Esophagus muscularis mucosa (tissue), 4 donors: ENCODE measurements around the gene SART1. TPM values are rescaled to one million over a fixed set of nuclear protein-coding genes. Genes with fewer than 3 reads are reported as not detected.

Source experiments
- DNase-seq: peaks from one replicate; pipeline ENCODE4 v3.0.0-alpha.2; 2017; ENCODE audit errors: extremely low spot score
- H3K27ac ChIP-seq, 4 donors: fragments of 200-600 bp; sonication (generic); replicated peaks in 1 of 4; 1 replicate in 3 of 4; 2 replicates in 1 of 4; pipeline ENCODE4 v1.5.1; 2016 to 2019; ENCODE audit warnings: mild to moderate bottlenecking in 1 of 4
- H3K27me3 ChIP-seq, 4 donors: fragments of 200-600 bp; sonication (generic); one replicate each; pipeline versions ENCODE4 v1.5.1 to v1.6.0; 2016 to 2019
- H3K36me3 ChIP-seq, 4 donors: fragments of 200-600 bp; sonication (generic); one replicate each; pipeline ENCODE4 v1.5.1; 2016 to 2019
- H3K4me1 ChIP-seq, 4 donors: fragments of 200-600 bp; sonication (generic); one replicate each; pipeline ENCODE4 v1.5.1; 2016 to 2019
- H3K4me3 ChIP-seq, 4 donors: fragments of 200-600 bp; sonication (generic); 1 replicate in 2 of 4; 2 replicates in 2 of 4; pipeline ENCODE4 v1.5.1; 2016 to 2019; ENCODE audit warnings: mild to moderate bottlenecking in 4 of 4, moderate library complexity in 1 of 4
- H3K9me3 ChIP-seq, 4 donors: fragments of 200-600 bp; sonication (generic); 1 replicate in 3 of 4; 2 replicates in 1 of 4; pipeline ENCODE4 v1.5.1; 2016 to 2019
- CTCF ChIP-seq, 3 experiments: fragments of 200-600 bp in 2 of 3; fragments of 450-650 bp in 1 of 3; sonication (generic) in 2 of 3; IDR thresholded peaks; one replicate each; pipeline ENCODE4 v1.5.1; 2017 to 2019; ENCODE audit warnings: antibody characterized with exemption in 3 of 3, mild to moderate bottlenecking in 2 of 3, moderate library complexity in 1 of 3
- EP300 ChIP-seq: sonication (generic); formaldehyde crosslinking; IDR thresholded peaks from one replicate; pipeline ENCODE4 v1.6.1; 2017; ENCODE audit warnings: antibody characterized with exemption
- POLR2A ChIP-seq: fragments of 450-650 bp; IDR thresholded peaks from one replicate; pipeline ENCODE4 v1.6.1; 2017; ENCODE audit warnings: antibody characterized with exemption, moderate library complexity, mild to moderate bottlenecking, low read depth
- POLR2AphosphoS5 ChIP-seq, 2 donors: sonication (generic); formaldehyde crosslinking; IDR thresholded peaks; one replicate each; pipeline ENCODE4 v1.6.1; 2017; ENCODE audit warnings: antibody characterized with exemption in 2 of 2
- WGBS: methylation state at CpG from one replicate; pipeline ENCODE4 v1.1.5; 2018; 5-methylcytosine and 5-hydroxymethylcytosine counted together
- intact Hi-C: fragments of 100-400 bp; cut with DNase I; formaldehyde crosslinking; loops from one replicate; pipeline ENCODE4 v1.15.1; 2023
- total RNA-seq, 4 donors: library from RNA; depleted of rRNA; stranded (reverse); fragments of >200 nt; gene quantifications; one replicate each; pipeline versions ENCODE4 v1.1.0 to v1.2.1, GENCODE V29; 2016

Gene SART1
- total RNA-seq, 4 donors from 2014 or later: 47.8 to 65.0 (median 58.7) TPM

DNA sequence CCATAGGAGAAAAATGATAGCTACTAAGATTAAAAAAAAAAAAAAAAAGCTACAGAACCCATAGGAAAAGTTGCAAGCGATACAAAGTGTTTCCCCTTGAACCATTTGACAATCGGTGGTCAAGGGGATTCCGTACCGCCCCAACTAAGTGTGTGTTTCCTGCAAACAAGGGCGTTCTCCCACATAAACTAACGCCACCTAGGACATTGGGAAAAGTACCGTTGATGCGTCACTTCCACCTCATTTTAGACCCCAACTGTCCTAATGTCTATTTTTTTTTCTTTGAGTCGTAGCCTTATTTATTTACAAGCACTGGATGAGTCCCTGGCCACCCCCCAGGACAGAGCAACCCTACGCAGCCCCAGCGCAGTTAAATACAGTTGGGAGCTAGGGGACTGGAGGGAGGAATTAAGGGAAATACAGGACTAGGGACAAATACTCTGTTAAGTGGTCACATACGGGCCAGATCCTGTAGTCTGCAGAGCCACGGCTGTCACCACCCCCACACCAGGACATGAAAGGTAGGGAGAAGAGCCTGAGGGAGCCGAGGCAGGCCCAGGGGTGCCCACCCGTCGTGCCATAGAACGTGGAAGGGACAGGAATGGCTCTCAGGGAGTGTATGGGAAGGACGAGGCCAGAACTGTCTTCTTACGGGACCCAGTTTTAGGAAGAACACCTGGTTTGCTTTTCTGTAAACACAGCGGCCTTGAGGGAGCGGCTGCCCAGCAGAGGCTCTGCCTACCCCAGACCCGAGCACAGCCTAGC, 21.5 kb downstream of the SART1 start:
- intact Hi-C loops: loop anchor here (10.0 kb wide), 1 partner anchor 58 kb away; no protein-coding TSS in a partner anchor
- TF ChIP-seq POLR2AphosphoS5 (IDR thresholded peaks at IDR 0.05): no peak
- Histone ChIP-seq H3K36me3 (peaks cover 14 to 24% (median 22%) of the 10 kb centered on the region in 4 donors), H3K27ac (peak overlapping the region in 1 of 4 donors; percentile 20), H3K4me1 (peaks cover 0 to 16% (median 8%) of the 10 kb centered on the region in 4 donors), H3K9me3 (no peaks in the 10 kb centered on the region), H3K4me3 (no peak overlapping the region), H3K27me3 (no peaks in the 10 kb centered on the region)
- WGBS: 76% methylated on average over 20 of the region's 22 CpGs
- DNase-seq: no peak

DNA sequence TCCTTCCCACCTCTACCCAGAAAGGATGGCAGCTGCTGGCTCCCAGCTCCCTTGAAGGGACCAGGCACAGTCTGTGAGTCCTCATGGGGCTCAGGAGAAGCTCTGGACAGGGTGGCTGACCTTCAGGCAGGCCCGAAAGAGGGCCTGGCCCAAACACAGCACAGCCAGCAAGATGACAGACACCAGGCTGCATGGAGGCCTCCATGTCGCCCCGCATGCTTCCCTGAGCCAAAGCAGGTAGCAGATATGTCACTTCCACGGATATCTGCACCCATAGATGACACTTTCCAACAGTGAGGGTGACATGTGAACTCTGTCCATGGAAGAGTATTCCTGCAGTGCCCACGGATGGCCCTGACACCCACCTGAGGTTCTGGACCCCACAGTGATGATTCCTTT, 22.1 kb downstream of the SART1 start:
- H3K27me3 ChIP-seq: no peaks in the 10 kb centered on the region
- TF ChIP-seq POLR2A: no peak
- TF ChIP-seq CTCF (IDR thresholded peaks at IDR 0.05): no peak
- no peak for TF ChIP-seq POLR2AphosphoS5 (IDR thresholded peaks at IDR 0.05)
- no peak for TF ChIP-seq EP300
- peak overlapping the region in 1 of 4 donors; percentile 20 for H3K27ac ChIP-seq
- no peaks in the 10 kb centered on the region for H3K9me3 ChIP-seq
- intact Hi-C loops: loop anchor here (10.0 kb wide), 1 partner anchor 59 kb away; no protein-coding TSS in a partner anchor
- H3K36me3 ChIP-seq: peaks cover 8 to 18% (median 17%) of the 10 kb centered on the region in 4 donors
- DNase-seq: no peak
- WGBS: 86% methylated on average over 2 of the region's 5 CpGs
- no peak overlapping the region for H3K4me3 ChIP-seq
- H3K4me1 ChIP-seq: peaks cover 0 to 16% (median 8%) of the 10 kb centered on the region in 4 donors

- WGBS: 70% methylated on average over 9 of the region's 9 CpGs
- intact Hi-C loops: loop anchor here (1.0 to 10.0 kb wide), 3 partner anchors 63 to 280 kb away; no protein-coding TSS in a partner anchor
- H3K4me3 ChIP-seq: no peak overlapping the region
- no peaks in the 10 kb centered on the region for H3K27me3 ChIP-seq
- peaks cover 0 to 3% (median 0%) of the 10 kb centered on the region in 4 donors for H3K36me3 ChIP-seq
- no peaks in the 10 kb centered on the region for H3K9me3 ChIP-seq
- DNase-seq: no peak
- TF ChIP-seq POLR2AphosphoS5 (IDR thresholded peaks at IDR 0.05) (no peak), POLR2A (no peak), CTCF (IDR thresholded peaks at IDR 0.05) (no peak), EP300 (no peak)
- peaks cover 0 to 26% (median 13%) of the 10 kb centered on the region in 4 donors for H3K4me1 ChIP-seq
- H3K27ac ChIP-seq: no peak overlapping the region
Observed at GRCh38 chr11:65987336-65987735, 25.8 kb downstream of the SART1 start.

GRCh38 chr11:65988791-65989592, 27.5 kb downstream of the SART1 start:
- Histone ChIP-seq H3K36me3 (peaks cover 0 to 3% (median 0%) of the 10 kb centered on the region in 4 donors), H3K4me3 (no peak overlapping the region), H3K4me1 (peaks cover 0 to 26% (median 13%) of the 10 kb centered on the region in 4 donors), H3K9me3 (no peaks in the 10 kb centered on the region), H3K27me3 (no peaks in the 10 kb centered on the region), H3K27ac (peak overlapping the region in 3 of 4 donors; percentile 1 to 43 (median 20))
- 18% methylated on average over 9 of the region's 10 CpGs for WGBS
- peak; percentile 98 for DNase-seq
- intact Hi-C loops: loop anchor here (2.0 to 10.0 kb wide), 3 partner anchors 64 to 282 kb away; partner anchors contain the start of gene AP5B1
- TF ChIP-seq POLR2AphosphoS5 (IDR thresholded peaks at IDR 0.05) (peak; percentile 67 to 85), CTCF (IDR thresholded peaks at IDR 0.05) (peak; percentile 90 to 99 (median 90)), EP300 (no peak), POLR2A (no peak)

- H3K36me3 ChIP-seq: peaks cover 3 to 17% (median 8%) of the 10 kb centered on the region in 4 donors
- no peak overlapping the region for H3K27ac ChIP-seq
- TF ChIP-seq EP300 (no peak), POLR2A (no peak), POLR2AphosphoS5 (IDR thresholded peaks at IDR 0.05) (no peak)
- H3K4me1 ChIP-seq: peaks cover 0 to 11% (median 5%) of the 10 kb centered on the region in 4 donors
- DNase-seq: no peak
- no peak overlapping the region for H3K4me3 ChIP-seq
- no peaks in the 10 kb centered on the region for H3K27me3 ChIP-seq
- WGBS: 84% methylated on average over 5 of the region's 5 CpGs
- H3K9me3 ChIP-seq: no peaks in the 10 kb centered on the region
- intact Hi-C loops: no loop called here
Observed at GRCh38 chr11:65992056-65992455, 30.5 kb downstream of the SART1 start.
